ENCODE data around the gene EML3.

Gene EML3

GRCh38 chr11:62552485-62553079 is 60.0 kb downstream of the EML3 start:
- DNase-seq (ENCODE audit: insufficient read length) (no peak), FAIRE-seq (no peak)

More at GRCh38 chr11:62552485-62553079, 60.0 kb downstream of the EML3 start:
- TF ChIP-seq POLR2A (IDR thresholded peaks at IDR 0.05; ENCODE audit: low read depth, low read length) (no peak), POLR2AphosphoS5 (IDR thresholded peaks at IDR 0.05; ENCODE audit: low read depth, low read length) (no peak), TAF1 (IDR thresholded peaks at IDR 0.05; ENCODE audit: borderline replicate concordance, low read depth, low read length) (no peak)

All from GM12892 (cell line).